DMS53 treated with DMSO at 0.1 percent for 48 hours (cell line): ENCODE measurements around the gene ABLIM1.
A peak's percentile ranks its signal among the peaks of the same experiment; 100 is the strongest.

ENCODE experiments used
- DNase-seq: peaks from one replicate; lab custom pipeline; 2025; ENCODE audit not compliant: unreplicated experiment; lab: John Stamatoyannopoulos, UW

Gene ABLIM1

DNA sequence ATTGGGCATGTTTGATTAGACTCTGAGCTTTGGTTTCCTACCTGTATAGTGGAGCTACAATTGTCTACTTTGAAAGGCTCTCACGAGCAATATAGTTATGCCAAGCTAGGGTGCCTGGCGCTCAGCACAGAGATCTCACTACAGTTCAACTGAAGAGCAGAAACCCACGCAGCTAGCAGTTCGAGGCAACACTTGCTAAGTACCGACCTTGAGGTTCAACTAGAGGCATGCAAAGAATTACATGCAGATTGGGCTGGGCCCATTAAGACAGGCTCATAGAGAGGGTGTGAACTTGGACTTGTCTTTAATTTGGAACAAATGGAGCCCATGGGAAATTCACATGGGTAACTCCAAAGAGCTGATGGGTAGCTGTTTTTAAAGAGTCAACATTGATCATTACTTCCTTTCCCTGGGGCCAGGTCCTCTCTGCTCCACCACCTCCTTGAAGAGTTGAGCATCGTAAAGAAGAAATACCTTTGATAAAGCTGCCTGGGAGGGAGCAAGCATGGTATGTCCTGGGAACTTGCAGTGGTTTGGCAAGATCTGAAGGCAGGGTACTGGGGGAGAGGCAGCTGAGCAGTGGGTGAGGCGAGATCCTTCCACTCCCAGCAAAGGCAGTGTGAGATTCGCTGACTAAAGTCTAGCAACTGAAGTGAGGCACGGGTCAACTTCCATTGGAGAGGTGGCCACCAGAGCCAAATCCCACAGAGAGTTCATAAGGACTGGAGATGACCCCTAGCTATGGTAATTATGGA, 228.3 kb downstream of the ABLIM1 start:
- no peak for DNase-seq

DNA sequence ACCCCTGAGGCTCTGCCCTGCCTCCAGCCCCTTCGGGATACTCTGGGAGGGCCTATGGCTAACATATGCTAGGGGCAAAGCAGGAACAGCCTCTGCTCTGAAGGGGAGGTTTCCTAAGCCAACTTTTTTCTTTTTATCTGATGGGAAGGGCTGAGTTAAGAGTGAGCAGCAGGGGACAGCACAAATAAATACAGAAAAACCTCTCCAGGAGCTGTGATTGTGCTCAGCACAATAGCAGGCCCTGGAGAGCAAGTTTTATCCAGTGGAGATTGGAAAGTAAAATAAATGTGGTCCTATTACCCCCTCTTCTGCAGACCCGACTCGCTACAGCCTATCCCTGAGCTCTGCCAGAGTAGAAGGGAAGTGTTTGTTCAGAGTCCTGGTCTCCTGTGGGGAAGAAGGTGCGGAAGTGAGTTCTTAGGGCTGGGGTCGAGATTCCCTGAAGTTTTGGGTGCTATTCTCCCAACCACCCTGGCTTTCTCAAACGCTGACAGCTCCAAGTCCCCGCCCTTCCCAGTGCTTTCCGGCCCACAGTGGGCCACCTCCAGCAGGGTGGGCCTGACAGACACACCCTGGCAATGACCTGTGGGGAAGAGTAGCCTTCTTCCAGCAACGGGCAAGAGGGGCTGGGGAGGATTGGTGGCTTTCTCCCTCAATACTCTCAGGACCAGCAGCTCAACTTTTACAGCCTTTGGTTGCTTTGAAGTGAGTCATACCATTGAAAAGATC, 230.8 kb downstream of the ABLIM1 start:
- DNase-seq = no peak

GRCh38 chr10:114426476-114426875, 231.6 kb downstream of the ABLIM1 start:
- DNase-seq = no peak

GRCh38 chr10:114420811-114421485, 237.1 kb downstream of the ABLIM1 start:
- no peak for DNase-seq

GRCh38 chr10:114418109-114418508, 240.0 kb downstream of the ABLIM1 start:
- DNase-seq = no peak

DNA sequence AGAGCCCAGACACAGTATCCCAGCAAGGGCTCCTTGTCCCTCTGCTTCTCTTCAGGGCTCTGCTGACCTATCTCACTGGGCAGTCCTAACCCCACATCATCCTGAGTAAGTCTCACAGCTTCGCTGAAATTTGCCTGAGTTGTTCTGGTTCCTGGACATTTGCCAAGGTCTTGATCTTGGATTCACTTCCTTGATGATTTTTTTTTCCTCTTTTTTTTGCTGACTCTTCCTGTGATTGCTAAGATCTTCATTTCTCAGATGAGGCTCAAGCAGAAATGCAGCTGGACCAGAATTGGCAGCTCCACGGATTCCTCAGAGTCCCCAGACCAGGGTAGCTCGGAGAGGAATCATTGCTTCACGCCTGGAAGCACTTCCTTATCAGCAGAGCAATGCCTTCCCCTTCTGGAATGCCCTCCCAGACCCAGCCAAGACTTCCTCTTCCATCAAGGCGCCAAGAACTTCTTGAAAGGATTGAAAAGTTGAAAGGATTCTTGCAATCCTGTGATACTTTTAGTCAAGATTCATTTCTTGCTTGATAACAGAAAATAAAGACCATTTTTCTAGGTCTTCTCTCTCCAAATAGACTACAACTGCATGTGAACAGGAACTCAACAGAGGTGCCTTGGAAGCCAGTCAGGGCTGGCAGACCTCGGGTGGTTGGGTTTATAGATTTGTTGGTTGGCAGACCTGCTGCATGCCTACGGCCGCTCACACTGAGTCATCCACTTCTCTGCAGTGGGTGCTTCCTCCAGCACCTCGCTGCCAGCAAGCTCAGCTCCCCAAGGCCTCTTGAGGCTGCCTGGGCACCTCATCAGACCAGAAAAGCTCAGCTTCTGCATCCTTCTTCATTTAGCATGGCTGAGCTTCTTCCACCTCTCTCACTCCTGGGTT, 244.9 kb downstream of the ABLIM1 start:
- DNase-seq = peak; percentile 57

- no peak for DNase-seq
Observed at GRCh38 chr10:114408968-114409444, 249.1 kb downstream of the ABLIM1 start.

DNA sequence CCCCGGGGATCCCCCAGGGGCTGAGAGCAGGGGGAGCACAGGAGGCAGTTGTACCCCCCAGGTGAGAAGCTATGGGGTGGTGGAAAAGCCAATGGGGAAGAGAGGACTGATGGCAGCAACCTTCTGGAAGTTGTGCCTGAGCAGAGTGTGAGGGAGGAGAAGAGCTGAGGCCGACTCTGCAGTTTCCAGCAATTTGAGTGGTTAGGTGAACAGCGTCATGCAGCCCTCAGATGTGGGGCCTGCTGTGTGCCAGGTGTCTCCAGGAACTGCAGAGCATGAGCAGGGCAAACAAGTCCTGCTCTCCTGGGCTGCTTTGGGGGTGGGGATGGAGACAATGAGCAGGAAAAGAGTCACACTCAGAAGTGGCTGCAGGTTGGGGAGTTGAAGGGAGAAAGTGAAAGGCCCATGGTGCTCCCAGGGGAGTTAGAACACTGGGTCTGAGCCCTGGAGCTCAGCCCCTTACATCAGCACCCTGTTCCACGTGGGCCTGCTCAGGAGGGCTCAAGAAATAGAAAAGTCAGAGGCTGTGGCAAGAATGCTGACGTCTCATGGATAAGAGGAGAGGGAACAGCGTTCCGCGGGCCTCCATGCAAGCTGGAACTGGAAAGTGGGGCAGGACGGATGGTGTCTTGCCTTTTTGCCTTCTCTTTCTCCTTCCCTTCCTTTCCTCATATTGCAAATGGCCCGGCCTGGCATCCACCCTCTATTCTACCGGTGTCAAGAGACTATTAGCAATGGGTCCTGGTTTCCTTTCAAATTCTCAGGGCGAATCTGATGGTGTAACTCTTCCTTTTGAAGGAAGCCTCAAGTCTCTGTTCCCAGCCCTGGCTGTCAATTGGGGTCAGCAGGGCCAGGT, 249.7 kb downstream of the ABLIM1 start:
- DNase-seq = peak; percentile 72

GRCh38 chr10:114406455-114406854, 251.6 kb downstream of the ABLIM1 start:
- no peak for DNase-seq

- DNase-seq = no peak
Observed at GRCh38 chr10:114405011-114405350, 253.1 kb downstream of the ABLIM1 start.

DNA sequence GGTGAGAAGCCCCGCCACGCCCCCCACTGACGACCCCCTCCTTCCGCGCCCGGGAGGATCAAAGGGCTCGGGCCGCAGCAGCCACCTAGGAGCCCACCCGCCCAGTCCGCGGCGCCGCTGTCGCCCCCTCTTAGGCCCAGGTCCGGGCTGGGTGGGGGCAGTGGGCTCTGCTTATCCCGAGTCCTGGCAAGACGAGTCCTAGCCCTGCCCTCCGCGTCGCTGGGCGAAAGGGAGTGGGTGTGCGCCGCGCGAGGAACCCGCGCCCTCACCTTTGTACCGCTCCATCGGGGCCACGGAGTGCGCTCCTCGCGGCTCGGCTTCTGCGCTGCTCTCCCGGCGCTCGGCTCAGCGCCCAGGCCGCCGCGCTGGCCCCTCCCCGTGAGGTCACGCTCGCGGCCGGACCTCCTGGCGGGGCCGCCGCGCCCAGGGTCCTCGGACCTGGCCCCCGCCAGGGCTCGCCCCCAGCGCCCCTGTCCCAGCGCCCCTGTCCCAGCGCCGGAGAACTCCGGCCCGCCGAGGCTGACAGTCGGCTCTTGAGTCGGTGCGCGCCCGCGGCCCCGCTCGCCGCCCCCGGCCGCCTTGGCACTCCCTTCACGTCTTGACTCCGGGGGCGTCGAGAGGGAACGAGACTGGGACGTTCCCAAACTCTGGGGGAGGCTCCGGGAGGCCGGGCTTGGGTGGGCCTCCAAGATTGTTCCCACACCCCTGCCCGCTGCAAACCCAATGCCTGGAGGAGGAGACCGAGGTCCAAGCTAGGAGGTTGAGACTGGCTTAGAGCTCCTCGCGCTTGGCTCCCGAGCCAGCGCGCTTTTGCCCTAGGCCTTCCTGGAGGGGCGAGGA, 253.7 kb downstream of the ABLIM1 start, which contains the start of gene AFAP1L2:
Gene AFAP1L2 (minus strand): TSS at position 332 of the 840 bp plus-strand sequence. CDS start 47 bp downstream, at position 285.
- no peak for DNase-seq

DNA sequence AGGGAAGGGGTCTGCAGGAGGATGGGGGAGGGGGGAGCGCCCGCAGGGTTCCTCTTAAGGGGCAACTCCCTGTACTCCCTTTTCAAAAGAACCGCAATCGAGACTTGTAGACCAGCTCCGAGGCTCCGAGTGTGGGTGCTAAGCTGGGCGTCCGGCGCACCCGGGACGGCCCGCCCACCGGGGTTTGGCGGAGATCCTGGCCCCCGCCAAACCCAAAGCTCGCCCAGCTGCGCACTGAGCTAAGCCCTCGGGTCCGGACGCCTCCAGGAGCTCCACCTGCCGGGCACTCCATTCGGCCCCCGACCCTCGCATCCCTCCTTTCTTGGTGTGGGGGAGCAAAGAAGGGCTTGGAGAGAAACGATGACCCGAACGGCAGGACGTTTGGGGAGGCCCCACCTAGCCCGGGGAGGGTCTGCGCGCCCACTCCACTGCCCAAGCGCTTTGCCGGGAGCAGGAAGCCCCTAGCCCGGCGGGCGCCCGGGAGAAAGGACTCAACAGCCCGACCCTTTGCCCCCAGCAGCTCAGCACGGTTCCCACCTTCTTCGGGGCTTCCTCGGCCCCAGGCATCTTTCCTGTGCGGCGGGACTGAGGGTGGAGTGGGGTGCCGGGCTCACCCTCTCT, 254.4 kb downstream of the ABLIM1 start:
- DNase-seq = no peak

GRCh38 chr10:114402871-114403540, 255.1 kb downstream of the ABLIM1 start:
- no peak for DNase-seq

DNA sequence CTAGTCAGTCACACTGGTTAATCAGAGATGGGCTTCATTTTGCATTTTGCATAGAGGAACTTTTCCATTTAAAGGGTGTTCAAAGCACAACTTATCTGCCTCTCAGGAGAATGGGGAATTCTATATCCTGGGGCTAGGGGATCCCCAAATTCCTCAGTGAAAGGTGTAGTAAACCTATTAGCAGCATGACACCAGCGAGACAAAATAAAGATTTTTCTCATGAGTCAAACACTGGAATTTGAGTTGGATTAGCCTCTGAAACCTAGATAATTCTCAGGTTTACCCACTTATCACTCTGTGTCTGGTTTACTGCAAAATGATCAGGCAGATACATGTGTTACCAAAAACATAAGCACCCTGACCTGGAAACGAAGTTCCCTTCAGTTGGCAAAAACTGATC, 255.8 kb downstream of the ABLIM1 start:
- no peak for DNase-seq

GRCh38 chr10:114401195-114401791, 256.8 kb downstream of the ABLIM1 start:
- no peak for DNase-seq

DNA sequence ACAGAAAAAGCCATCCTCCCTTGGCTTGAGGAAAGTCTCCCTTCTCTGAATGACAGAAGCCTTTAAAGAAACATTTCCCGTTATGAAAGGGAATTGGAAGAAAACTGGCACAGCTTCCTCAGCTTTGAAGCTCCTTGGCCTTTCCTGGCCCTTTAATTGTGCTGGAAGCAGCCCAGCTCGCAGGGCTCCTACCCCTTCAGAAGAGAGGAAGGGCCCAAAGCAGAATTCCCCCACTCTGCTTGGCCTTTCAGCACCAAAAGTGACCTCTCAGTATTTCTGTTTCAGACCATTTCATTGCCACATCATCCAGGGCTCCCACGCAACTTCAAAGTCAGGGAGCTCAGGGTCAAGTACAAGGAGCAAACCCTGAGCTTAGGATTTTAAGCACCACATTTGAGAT, 258.0 kb downstream of the ABLIM1 start:
- no peak for DNase-seq

- DNase-seq = no peak
Observed at GRCh38 chr10:114399576-114399975, 258.5 kb downstream of the ABLIM1 start.
